A549 (cell line): ENCODE data around the gene FOXF2. TPM values are rescaled to one million over a fixed set of nuclear protein-coding genes. Genes with fewer than 3 reads are reported as not detected.

Experiments
- ATAC-seq, 2 experiments: fragments of 200-7000 bp in 1 of 2; fragments of >200 bp in 1 of 2; cut with Nextera tagmentation in 1 of 2; cut with Tn5 transposase in 1 of 2; 3 replicates each; pipeline versions ENCODE4 v1.8.0 to v1.9.1; 2018 to 2020; ENCODE audit warnings: mild to moderate bottlenecking in 1 of 2, moderate library complexity in 1 of 2
- CTCF ChIA-PET: fragments of 300-600 bp; sonication (Branson Sonifier 250); formaldehyde crosslinking; extraction: SDS; loops from one replicate; lab custom pipeline; 2021; ENCODE audit warnings: antibody characterized with exemption, inconsistent platforms; lab: Yijun Ruan, JAX
- POLR2A ChIA-PET: fragments of 350-600 bp; formaldehyde crosslinking; extraction: SDS; loops from one replicate; lab custom pipeline; 2021; ENCODE audit warnings: antibody characterized with exemption, inconsistent platforms; lab: Yijun Ruan, JAX
- DNase-seq, 2 experiments: peaks; one replicate each; pipeline versions ENCODE4 v3.0.0 to v3.0.0-alpha.2; 2011 to 2016; ENCODE audit warnings: low read depth in 1 of 2, low spot score in 1 of 2
- FAIRE-seq: peaks from 2 replicates; lab custom pipeline; 2011; peaks lifted over from hg19 to GRCh38; lab: Jason Lieb, UNC
- H3K27ac ChIP-seq, 2 experiments: fragments of >200 bp; sonication (Bioruptor Twin); formaldehyde crosslinking; 3 replicates each; pipeline ENCODE4 v1.5.1; 2016 to 2017
- H3K4me1 ChIP-seq: fragments of >200 bp; sonication (Bioruptor Twin); formaldehyde crosslinking; 3 replicates; pipeline ENCODE4 v1.6.1; 2016
- H3K4me2 ChIP-seq: fragments of >200 bp; sonication (Bioruptor Twin); formaldehyde crosslinking; 3 replicates; pipeline ENCODE4 v1.6.1; 2016
- H3K4me3 ChIP-seq: fragments of >200 bp; sonication (Bioruptor Twin); formaldehyde crosslinking; 3 replicates; pipeline ENCODE4 v1.5.1; 2016
- H3K9me3 ChIP-seq: fragments of >200 bp; sonication (Bioruptor Twin); formaldehyde crosslinking; 3 replicates; pipeline ENCODE4 v1.6.1; 2016
- ATOH8 ChIP-seq: fragments of 250-450 bp; sonication (Bioruptor Pico); IDR thresholded peaks from 2 replicates; pipeline ENCODE4 v1.5.0; 2020; ENCODE audit warnings: low read depth, mild to moderate bottlenecking, moderate library complexity
- CBX2 ChIP-seq: fragments of 200-600 bp; sonication (generic); IDR thresholded peaks from 2 replicates; pipeline ENCODE4 v1.6.1; 2016; ENCODE audit warnings: low read depth, mild to moderate bottlenecking, borderline replicate concordance
- CHD2 ChIP-seq: fragments of 150-350 bp; IDR thresholded peaks from 2 replicates; pipeline ENCODE4 v1.6.1; 2014; ENCODE audit warnings: low read length; ENCODE audit not compliant: partially characterized antibody
- EHF ChIP-seq: fragments of 250-450 bp; sonication (Bioruptor Pico); IDR thresholded peaks from 2 replicates; pipeline ENCODE4 v1.5.0; 2020; ENCODE audit warnings: mild to moderate bottlenecking
- EHMT2 ChIP-seq: fragments of 200-600 bp; sonication (generic); IDR thresholded peaks from 2 replicates; pipeline ENCODE4 v1.6.1; 2016; ENCODE audit warnings: antibody characterized with exemption, low read depth, mild to moderate bottlenecking, moderate library complexity
- EP300 ChIP-seq, 2 experiments: fragments of >200 bp; sonication (Bioruptor Twin); formaldehyde crosslinking; IDR thresholded peaks; 2 replicates in 1 of 2; 3 replicates in 1 of 2; pipeline ENCODE4 v1.6.1; 2016 to 2017
- ESRRA ChIP-seq: fragments of 150-350 bp; IDR thresholded peaks from 2 replicates; pipeline ENCODE4 v1.6.1; 2014; ENCODE audit warnings: mild to moderate bottlenecking, low read length, borderline replicate concordance
- HDAC2 ChIP-seq: fragments of 200-600 bp; sonication (generic); IDR thresholded peaks from 2 replicates; pipeline ENCODE4 v1.6.1; 2016
- JUN ChIP-seq, 2 experiments: fragments of >200 bp; sonication (Bioruptor Twin); formaldehyde crosslinking; IDR thresholded peaks; 2 replicates in 1 of 2; 3 replicates in 1 of 2; pipeline ENCODE4 v1.6.1; 2016 to 2017
- MYC ChIP-seq: IDR thresholded peaks from 2 replicates; pipeline ENCODE4 v1.6.1; 2012; ENCODE audit warnings: mild to moderate bottlenecking, inconsistent platforms, low read length, improper control_type of control experiment, borderline replicate concordance
- NFE2L2 ChIP-seq: fragments of 150-350 bp; conservative IDR thresholded peaks from 2 replicates; pipeline ENCODE4 v1.6.1; 2014; ENCODE audit warnings: low read length
- NPAS2 ChIP-seq: fragments of 250-450 bp; sonication (Bioruptor Pico); IDR thresholded peaks from 2 replicates; pipeline ENCODE4 v1.8.0; 2022; ENCODE audit warnings: mild to moderate bottlenecking, moderate library complexity, borderline replicate concordance
- RAD21 ChIP-seq, 2 experiments: fragments of >200 bp in 1 of 2; sonication (Bioruptor Twin) in 1 of 2; formaldehyde crosslinking in 1 of 2; IDR thresholded peaks in 1 of 2; conservative IDR thresholded peaks in 1 of 2; 2 replicates in 1 of 2; 3 replicates in 1 of 2; pipeline ENCODE4 v1.6.1; 2012 to 2018; ENCODE audit warnings: inconsistent platforms in 1 of 2
- RARB ChIP-seq: fragments of 250-450 bp; sonication (Bioruptor Pico); IDR thresholded peaks from 2 replicates; pipeline ENCODE4 v1.8.0; 2021; ENCODE audit warnings: mild to moderate bottlenecking, moderate library complexity
- RFX5 ChIP-seq: fragments of 450-650 bp; IDR thresholded peaks from 2 replicates; pipeline ENCODE4 v1.7.1; 2014; ENCODE audit warnings: antibody characterized with exemption, mild to moderate bottlenecking, moderate library complexity
- RNF2 ChIP-seq: fragments of 200-600 bp; sonication (generic); IDR thresholded peaks from 2 replicates; pipeline ENCODE4 v1.6.1; 2016; ENCODE audit warnings: low read depth, mild to moderate bottlenecking, antibody characterized with exemption, moderate library complexity, borderline replicate concordance
- ZFP36 ChIP-seq: fragments of 450-650 bp; IDR thresholded peaks from 2 replicates; pipeline ENCODE4 v1.6.1; 2014; ENCODE audit warnings: borderline replicate concordance; ENCODE audit not compliant: partially characterized antibody
- ZNF302 ChIP-seq: fragments of 250-450 bp; sonication (Bioruptor Pico); IDR thresholded peaks from 2 replicates; pipeline ENCODE4 v1.9.0; 2021; ENCODE audit warnings: inconsistent platforms, mild to moderate bottlenecking, moderate library complexity
- WGBS: methylation state at CpG from one replicate; pipeline ENCODE4 v1.1.6; 2017; ENCODE audit errors: missing lambda C conversion rate; 5-methylcytosine and 5-hydroxymethylcytosine counted together
- polyA plus RNA-seq, 4 experiments: library from polyadenylated mRNA; depleted of rRNA in 3 of 4; stranded (reverse); fragments of >200 nt; fragmentation: RNase III in 1 of 4; extraction: RNeasy Plus Mini Kit Qiagen cat#74134 plus additional on column Dnase treatment in 1 of 4; gene quantifications; 2 replicates in 3 of 4; 3 replicates in 1 of 4; pipeline ENCODE4 v1.2.3, GENCODE V29; 2011 to 2017
- TF ChIP-seq, protein P1 (sequence below): fragments of >200 bp; sonication (Bioruptor Twin); formaldehyde crosslinking; IDR thresholded peaks from 3 replicates; pipeline ENCODE4 v1.6.1; 2016
- TF ChIP-seq, protein P2 (sequence below): IDR thresholded peaks from 2 replicates; pipeline ENCODE4 v1.6.1; 2012
- TF ChIP-seq, protein P3 (sequence below): IDR thresholded peaks from 2 replicates; pipeline ENCODE4 v1.6.1; 2012; ENCODE audit warnings: low read depth, borderline replicate concordance

FOXF2 gene
- polyA plus RNA-seq, 2 of the 4 experiments (the other 2 are of a cell fraction), result 6.6 to 12.3 TPM

- TF ChIP-seq RAD21 (conservative IDR thresholded peaks at IDR 0.05 in 1 of 2, IDR thresholded peaks at IDR 0.05 in 1 of 2) (no peak), ATOH8 (no peak), ZNF302 (CRISPR knock-in tag) (no peak), RNF2 (no peak), HDAC2 (no peak), ZFP36 (no peak), CBX2 (no peak), RARB (CRISPR knock-in tag) (no peak), EP300 (IDR thresholded peaks at IDR 0.05) (no peak), RFX5 (no peak), MYC (no peak), EHMT2 (no peak)
- TF ChIP-seq, protein P1, sequence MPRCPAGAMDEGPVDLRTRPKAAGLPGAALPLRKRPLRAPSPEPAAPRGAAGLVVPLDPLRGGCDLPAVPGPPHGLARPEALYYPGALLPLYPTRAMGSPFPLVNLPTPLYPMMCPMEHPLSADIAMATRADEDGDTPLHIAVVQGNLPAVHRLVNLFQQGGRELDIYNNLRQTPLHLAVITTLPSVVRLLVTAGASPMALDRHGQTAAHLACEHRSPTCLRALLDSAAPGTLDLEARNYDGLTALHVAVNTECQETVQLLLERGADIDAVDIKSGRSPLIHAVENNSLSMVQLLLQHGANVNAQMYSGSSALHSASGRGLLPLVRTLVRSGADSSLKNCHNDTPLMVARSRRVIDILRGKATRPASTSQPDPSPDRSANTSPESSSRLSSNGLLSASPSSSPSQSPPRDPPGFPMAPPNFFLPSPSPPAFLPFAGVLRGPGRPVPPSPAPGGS, result no peak
- DNase-seq, result no peak
- peak in 1 of 2 experiments; percentile 43; a peak in 3 of 6 replicates for ATAC-seq
- no peak for FAIRE-seq
- Histone ChIP-seq H3K4me3 (no peak overlapping the region), H3K9me3 (no peaks in the 10 kb centered on the region), H3K4me1 (peaks cover 11% of the 10 kb centered on the region; the same call in 1 of the 3 replicates), H3K27ac (peak overlapping the region in 1 of 2 experiments; percentile 42; a peak in 3 of 6 replicates), H3K4me2 (no peak overlapping the region)
- WGBS, result 89% methylated on average over 17 of the region's 20 CpGs
- POLR2A ChIA-PET, result no interaction called here
- CTCF ChIA-PET, result interaction anchor here (0.6 to 3.2 kb wide), 5 partner anchors 9 to 795 kb away, joined by 3 to 19 read pairs (median 6); no protein-coding TSS in a partner anchor
These were observed 1.3 kb upstream of the FOXF2 start for GRCh38 chr6:1387876-1388629.

DNA sequence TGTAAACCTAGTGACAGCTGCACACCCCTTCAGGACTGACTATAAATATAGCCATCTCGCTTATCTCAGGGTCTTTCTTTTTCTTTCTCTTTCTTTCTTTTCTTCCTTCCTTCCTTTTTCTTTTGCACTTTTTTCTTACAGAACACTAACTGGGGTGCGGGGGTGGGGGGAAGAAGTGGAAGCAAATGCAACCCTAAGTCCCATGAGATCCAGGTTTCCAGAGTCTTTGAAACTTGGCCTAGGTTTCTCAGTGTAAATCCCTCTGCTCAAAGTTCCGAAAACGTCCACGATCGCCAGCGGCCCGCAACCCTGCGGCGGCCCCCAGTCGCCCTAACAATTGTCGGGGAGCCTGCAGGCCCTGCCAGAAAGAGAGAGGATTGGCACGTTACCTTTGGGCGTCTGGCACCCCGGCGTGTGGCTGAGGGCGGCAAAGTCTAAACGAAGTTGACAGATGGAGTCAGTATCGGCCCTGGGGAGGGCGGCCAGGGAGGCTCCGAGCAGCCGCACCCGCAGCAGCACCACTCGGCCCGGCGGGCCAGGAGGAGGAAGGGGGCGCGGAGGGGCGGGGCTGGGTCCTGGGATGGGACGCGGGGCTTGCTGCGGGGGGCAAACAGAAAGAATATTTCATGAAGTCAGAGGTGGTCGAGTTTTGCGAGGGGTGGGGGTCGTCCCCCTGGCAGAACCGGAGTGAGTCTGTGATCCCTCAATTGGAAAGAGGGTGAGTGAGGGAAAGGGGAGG, 577 bp upstream of the FOXF2 start:
- Histone ChIP-seq H3K4me1 (peaks cover 11% of the 10 kb centered on the region; the same call in 1 of the 3 replicates), H3K4me2 (peak overlapping the region; percentile 88), H3K9me3 (no peaks in the 10 kb centered on the region), H3K4me3 (peak overlapping the region; percentile 85), H3K27ac (peak overlapping the region; percentile 92 to 93)
- FAIRE-seq (no peak), DNase-seq (no peak), ATAC-seq (no peak)
- WGBS, result 85% methylated on average over 12 of the region's 36 CpGs
- ChIA-PET CTCF (interaction anchor here (0.6 to 3.2 kb wide), 2 partner anchors 9 to 255 kb away, joined by 3 to 19 read pairs; no protein-coding TSS in a partner anchor), POLR2A (no interaction called here)
- TF ChIP-seq RAD21 (conservative IDR thresholded peaks at IDR 0.05 in 1 of 2, IDR thresholded peaks at IDR 0.05 in 1 of 2), result no peak
- no peak for TF ChIP-seq EHF (CRISPR knock-in tag)

DNA sequence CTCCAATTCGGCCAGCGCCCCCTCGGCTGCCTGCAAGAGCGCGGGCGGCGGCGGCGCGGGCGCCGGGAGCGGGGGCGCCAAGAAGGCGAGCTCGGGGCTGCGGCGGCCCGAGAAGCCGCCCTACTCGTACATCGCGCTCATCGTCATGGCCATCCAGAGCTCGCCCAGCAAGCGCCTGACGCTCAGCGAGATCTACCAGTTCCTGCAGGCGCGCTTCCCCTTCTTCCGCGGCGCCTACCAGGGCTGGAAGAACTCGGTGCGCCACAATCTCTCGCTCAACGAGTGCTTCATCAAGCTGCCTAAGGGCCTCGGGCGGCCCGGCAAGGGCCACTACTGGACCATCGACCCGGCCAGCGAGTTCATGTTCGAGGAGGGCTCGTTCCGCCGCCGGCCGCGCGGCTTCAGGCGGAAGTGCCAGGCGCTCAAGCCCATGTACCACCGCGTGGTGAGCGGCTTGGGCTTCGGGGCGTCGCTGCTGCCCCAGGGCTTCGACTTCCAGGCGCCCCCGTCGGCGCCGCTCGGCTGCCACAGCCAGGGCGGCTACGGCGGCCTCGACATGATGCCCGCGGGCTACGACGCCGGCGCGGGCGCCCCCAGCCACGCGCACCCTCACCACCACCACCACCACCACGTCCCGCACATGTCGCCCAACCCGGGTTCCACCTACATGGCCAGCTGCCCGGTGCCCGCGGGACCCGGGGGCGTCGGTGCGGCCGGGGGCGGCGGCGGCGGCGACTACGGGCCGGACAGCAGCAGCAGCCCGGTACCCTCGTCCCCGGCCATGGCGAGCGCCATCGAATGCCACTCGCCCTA, 963 bp downstream of the FOXF2 start:
- Histone ChIP-seq H3K4me2 (peak overlapping the region; percentile 88), H3K4me1 (peaks cover 11% of the 10 kb centered on the region; the same call in 1 of the 3 replicates), H3K4me3 (peak overlapping the region; percentile 85), H3K9me3 (no peaks in the 10 kb centered on the region), H3K27ac (peak overlapping the region; percentile 92 to 93)
- ATAC-seq, result peak; percentile 54 to 65
- DNase-seq, result peak in 1 of 2 experiments; percentile 33
- no CpG with 5 or more reads among the region's 106 CpGs for WGBS
- TF ChIP-seq ESRRA, result no peak
- TF ChIP-seq NFE2L2, result no peak
- no peak for TF ChIP-seq NPAS2
- TF ChIP-seq JUN (IDR thresholded peaks at IDR 0.05), result peak in 1 of 2 experiments; percentile 32; a peak in 1 of 5 replicates
- TF ChIP-seq, protein P2, sequence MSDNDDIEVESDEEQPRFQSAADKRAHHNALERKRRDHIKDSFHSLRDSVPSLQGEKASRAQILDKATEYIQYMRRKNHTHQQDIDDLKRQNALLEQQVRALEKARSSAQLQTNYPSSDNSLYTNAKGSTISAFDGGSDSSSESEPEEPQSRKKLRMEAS, result peak; percentile 67
- no peak for TF ChIP-seq CHD2
- TF ChIP-seq, protein P3, sequence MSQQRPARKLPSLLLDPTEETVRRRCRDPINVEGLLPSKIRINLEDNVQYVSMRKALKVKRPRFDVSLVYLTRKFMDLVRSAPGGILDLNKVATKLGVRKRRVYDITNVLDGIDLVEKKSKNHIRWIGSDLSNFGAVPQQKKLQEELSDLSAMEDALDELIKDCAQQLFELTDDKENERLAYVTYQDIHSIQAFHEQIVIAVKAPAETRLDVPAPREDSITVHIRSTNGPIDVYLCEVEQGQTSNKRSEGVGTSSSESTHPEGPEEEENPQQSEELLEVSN, result 0 out of 2 replicates have a peak, but pooled peaks have one; percentile 55
- TF ChIP-seq EP300 (IDR thresholded peaks at IDR 0.05), result no peak
- POLR2A ChIA-PET, result interaction anchor here (1.0 kb wide), 1 partner anchor 87 kb away, joined by 5 read pairs; no protein-coding TSS in a partner anchor
- FAIRE-seq, result no peak
- CTCF ChIA-PET, result interaction anchor here (1.2 to 2.4 kb wide), 7 partner anchors 9 to 668 kb away, joined by 3 to 16 read pairs (median 4); no protein-coding TSS in a partner anchor
